ENCODE data around the gene MVK.

DNA sequence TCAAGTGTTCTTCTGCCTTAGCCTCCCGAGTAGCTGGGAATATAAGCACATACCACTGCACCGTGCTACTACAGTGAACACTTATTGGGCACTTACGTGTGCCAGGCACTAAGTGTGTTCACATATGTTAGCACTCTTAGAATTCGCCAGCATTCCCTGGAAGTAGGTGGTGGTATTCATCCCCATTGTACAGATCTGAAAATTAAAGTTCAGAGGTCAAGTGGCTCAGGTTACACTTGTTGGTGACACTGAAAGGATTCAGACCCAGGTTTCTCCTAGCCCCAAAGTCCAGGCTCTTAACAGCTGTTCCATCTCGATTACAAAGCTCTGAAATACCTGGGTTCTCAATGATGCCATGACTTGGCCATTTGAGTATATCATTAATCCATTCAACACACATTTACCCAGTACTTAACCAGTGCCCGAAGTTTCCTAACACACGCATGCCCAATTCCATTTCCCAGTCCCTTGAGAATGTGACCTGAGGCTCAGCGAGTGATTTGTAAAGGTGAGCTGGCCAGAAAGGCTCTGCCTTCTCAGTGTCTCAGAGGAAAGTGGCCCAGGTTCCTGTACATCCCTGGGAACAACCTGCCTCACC, 4.8 kb downstream of the MVK start:
- no peak for TF ChIP-seq CTCF (IDR thresholded peaks at IDR 0.05; ENCODE audit: insufficient read depth, low read depth, low read length)
- no peak for TF ChIP-seq EZH2 (IDR thresholded peaks at IDR 0.05; ENCODE audit: insufficient read depth, low read length)

All from astrocyte (in vitro differentiated cells and primary cell).